ENCODE measurements around the gene SAMD1. TPM values are rescaled to one million over a fixed set of nuclear protein-coding genes. Genes with fewer than 3 reads are reported as not detected.

Gene SAMD1
- total and polyA plus RNA-seq, 2 experiments from 2014 or later = 112 to 136 TPM

DNA sequence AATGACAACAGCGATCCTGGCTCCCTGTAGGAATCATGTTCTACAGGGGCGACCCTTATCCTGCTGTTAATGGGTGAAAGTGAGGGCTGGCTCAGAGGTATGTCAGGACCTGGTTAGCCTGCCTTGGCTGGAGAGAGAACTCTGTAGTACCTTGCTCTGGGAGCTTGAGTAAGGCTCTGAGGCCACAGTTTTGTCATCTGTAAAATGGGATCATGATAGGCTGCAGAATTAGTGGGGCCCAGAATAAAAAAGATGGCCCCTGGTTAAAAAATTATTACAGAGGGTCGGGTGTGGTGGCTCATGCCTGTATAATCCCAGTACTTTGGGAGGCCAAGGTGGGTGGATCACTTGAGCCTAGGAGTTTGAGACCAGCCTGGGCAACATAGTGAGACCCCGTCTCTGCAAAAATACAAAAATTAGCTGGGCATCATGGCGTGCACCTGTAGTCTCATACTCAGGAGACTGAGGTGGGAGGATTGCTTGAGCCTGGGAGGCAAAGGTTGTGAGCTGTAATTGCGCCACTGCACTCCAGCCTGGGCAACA lies 10.5 kb upstream of the SAMD1 start:
- TF ChIP-seq, protein P1, sequence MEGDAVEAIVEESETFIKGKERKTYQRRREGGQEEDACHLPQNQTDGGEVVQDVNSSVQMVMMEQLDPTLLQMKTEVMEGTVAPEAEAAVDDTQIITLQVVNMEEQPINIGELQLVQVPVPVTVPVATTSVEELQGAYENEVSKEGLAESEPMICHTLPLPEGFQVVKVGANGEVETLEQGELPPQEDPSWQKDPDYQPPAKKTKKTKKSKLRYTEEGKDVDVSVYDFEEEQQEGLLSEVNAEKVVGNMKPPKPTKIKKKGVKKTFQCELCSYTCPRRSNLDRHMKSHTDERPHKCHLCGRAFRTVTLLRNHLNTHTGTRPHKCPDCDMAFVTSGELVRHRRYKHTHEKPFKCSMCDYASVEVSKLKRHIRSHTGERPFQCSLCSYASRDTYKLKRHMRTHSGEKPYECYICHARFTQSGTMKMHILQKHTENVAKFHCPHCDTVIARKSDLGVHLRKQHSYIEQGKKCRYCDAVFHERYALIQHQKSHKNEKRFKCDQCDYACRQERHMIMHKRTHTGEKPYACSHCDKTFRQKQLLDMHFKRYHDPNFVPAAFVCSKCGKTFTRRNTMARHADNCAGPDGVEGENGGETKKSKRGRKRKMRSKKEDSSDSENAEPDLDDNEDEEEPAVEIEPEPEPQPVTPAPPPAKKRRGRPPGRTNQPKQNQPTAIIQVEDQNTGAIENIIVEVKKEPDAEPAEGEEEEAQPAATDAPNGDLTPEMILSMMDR (IDR thresholded peaks at IDR 0.05; ENCODE audit: low read depth, low read length) = no peak
- Histone ChIP-seq H3K27ac (no peak overlapping the region), H3K27me3 (no peaks in the 10 kb centered on the region), H3K9me3 (ENCODE audit: low read depth) (no peaks in the 10 kb centered on the region), H3K4me3 (no peak overlapping the region), H3K4me1 (ENCODE audit: low read depth) (no peaks in the 10 kb centered on the region), H3K36me3 (peaks cover 28% of the 10 kb centered on the region)
- no peak for DNase-seq (ENCODE audit: low read depth in 1 of 2, low spot score in 1 of 2)

DNA sequence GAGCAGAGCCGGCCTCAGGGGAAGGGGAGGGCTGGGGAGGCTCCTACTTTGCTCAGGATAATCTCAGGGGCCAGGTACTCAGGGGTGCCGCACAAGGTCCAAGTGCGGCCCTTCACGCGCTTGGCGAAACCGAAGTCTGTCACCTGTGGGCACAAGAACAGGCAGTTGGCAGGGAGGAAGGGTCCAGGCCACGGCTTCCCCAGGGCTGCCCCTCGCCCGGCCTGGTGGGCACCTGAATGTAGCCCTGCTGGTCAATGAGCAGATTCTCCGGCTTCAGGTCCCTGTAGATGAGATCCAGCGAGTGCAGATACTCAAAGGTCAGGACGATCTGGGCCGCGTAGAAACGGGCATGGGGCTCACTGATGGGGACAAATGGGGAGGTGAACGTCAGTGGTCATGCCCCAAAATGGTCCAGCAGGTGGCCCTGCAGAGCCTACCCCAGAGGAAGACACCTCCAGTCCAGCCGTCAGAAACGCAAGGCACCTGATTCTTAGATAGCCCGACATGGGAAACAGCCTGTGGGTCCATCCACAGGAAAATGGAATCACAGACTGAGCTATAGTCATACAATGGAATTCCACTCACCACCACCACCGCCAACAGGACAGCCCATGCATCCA lies 7.1 kb upstream of the SAMD1 start:
- H3K36me3 ChIP-seq = peaks cover 16% of the 10 kb centered on the region
- no peak for DNase-seq (ENCODE audit: low read depth in 1 of 2, low spot score in 1 of 2)
- no peaks in the 10 kb centered on the region for H3K4me1 ChIP-seq (ENCODE audit: low read depth)
- H3K9me3 ChIP-seq (ENCODE audit: low read depth) = no peaks in the 10 kb centered on the region
- no peaks in the 10 kb centered on the region for H3K27me3 ChIP-seq
- H3K27ac ChIP-seq = no peak overlapping the region
- H3K4me3 ChIP-seq = no peak overlapping the region
- TF ChIP-seq, protein P1 (IDR thresholded peaks at IDR 0.05; ENCODE audit: low read depth, low read length) = peak; percentile 10

DNA sequence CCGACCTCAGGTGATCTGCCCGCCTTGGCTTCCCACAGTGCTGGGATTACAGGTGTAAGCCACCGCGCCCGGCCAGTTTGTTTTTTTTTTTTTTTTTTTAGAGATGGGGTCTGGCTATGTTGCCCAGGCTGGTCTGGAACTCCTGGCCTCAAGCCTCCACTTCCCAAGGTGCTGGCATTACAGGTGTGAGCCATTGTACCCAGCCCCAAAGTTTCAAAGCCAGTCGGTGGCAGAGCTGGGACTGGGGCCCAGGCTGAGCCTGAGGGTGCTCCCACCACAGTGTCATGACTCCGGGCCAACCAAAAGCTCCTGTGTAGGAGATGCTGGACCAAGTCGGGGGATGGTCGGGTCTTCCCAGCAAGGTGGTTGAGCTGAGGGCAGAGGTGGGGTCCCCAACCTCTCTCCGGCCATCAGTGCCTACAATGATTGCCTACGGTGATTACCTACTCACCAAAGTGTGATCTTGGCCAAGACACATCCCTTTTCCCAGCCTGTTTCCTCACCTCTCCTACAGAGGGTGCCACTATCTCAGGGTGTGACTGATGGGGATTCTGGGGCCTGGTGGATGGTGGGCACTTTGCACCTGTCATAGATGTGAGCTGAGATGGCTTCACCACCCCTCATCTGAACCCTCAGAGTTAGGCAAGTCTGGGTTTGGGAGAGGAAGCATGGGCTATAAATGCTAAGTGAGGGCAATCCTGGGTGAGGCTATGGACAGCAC lies 5.9 kb upstream of the SAMD1 start:
- TF ChIP-seq, protein P1 (IDR thresholded peaks at IDR 0.05; ENCODE audit: low read depth, low read length) = peak; percentile 5
- H3K36me3 ChIP-seq = peaks cover 9% of the 10 kb centered on the region
- no peak for DNase-seq (ENCODE audit: low read depth in 1 of 2, low spot score in 1 of 2)
- H3K27ac ChIP-seq = no peak overlapping the region
- no peaks in the 10 kb centered on the region for H3K27me3 ChIP-seq
- H3K9me3 ChIP-seq (ENCODE audit: low read depth) = no peaks in the 10 kb centered on the region
- no peak overlapping the region for H3K4me3 ChIP-seq
- peaks cover 6% of the 10 kb centered on the region for H3K4me1 ChIP-seq (ENCODE audit: low read depth)

DNA sequence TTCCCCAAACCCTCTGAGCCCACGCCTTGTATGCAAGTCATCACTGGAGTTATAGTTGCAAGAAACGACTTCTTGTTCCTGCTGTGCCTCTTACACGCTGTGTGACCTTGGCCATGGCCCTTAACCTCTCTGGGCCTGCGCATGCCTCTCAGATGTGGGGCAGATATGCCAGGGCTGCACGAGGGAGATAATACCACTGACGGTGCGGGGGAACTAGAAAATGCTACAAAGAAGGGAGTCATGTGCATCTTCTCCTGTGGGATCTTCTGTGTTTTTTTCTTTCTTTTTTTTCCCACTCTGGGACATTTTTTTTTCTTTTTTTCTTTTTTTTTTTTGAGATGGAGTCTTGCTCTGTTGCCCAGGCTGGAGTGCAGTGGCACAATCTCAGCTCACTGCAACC lies 4.3 kb upstream of the SAMD1 start:
- TF ChIP-seq, protein P1 (IDR thresholded peaks at IDR 0.05; ENCODE audit: low read depth, low read length) = no peak
- H3K27me3 ChIP-seq = no peaks in the 10 kb centered on the region
- H3K36me3 ChIP-seq = no peaks in the 10 kb centered on the region
- H3K27ac ChIP-seq = no peak overlapping the region
- peaks cover 6% of the 10 kb centered on the region for H3K4me1 ChIP-seq (ENCODE audit: low read depth)
- H3K4me3 ChIP-seq = no peak overlapping the region
- H3K9me3 ChIP-seq (ENCODE audit: low read depth) = no peaks in the 10 kb centered on the region
- no peak for DNase-seq (ENCODE audit: low read depth in 1 of 2, low spot score in 1 of 2)

DNA sequence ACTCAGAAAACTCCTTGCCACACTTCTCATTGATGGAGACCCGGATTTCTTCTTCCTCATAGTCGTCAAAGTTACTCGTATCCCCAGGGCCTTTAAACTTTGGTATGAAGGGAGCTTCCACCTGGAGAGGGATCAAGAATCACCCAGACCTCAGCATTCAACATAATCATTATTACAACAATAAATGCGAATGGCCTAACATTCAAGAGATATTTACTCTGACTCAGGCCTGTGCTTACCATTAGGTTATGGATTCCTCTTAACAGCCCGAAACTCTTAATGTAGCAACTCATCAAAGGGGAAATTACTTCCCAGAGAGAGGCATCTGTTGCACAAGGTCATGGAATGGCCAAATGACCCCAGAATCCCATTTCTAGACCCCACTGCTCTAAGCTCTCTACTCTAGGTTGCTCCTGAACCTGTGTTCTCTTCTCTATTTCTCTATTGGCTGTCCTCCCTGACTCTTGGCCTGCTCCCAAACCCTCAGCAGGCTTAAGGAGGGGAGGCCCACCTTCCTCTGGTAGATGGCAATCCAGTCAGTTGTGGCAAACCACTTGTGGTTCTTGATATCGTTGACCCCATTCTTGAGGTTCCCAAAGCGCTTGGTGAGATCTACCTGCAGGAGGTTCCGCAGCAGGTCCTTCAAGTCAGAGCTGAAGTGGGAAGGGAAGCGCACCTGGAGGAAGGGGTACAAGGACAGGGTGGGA lies 2.7 kb upstream of the SAMD1 start:
- Histone ChIP-seq H3K9me3 (ENCODE audit: low read depth) (no peaks in the 10 kb centered on the region), H3K27ac (no peak overlapping the region), H3K4me1 (ENCODE audit: low read depth) (peaks cover 6% of the 10 kb centered on the region), H3K4me3 (no peak overlapping the region), H3K36me3 (peaks cover 5% of the 10 kb centered on the region), H3K27me3 (no peaks in the 10 kb centered on the region)
- no peak for DNase-seq (ENCODE audit: low read depth in 1 of 2, low spot score in 1 of 2)
- TF ChIP-seq, protein P1 (IDR thresholded peaks at IDR 0.05; ENCODE audit: low read depth, low read length) = no peak

Data from cardiac muscle cell (in vitro differentiated cells and primary cell).